GM21367 (cell line): ENCODE data around the gene ANKRD44.
"Not testable (repeated sequence)": the region's sequence is repeated elsewhere in the genome, so short reads cannot be mapped to it uniquely, and the experiment has no call there.

Experiments used
- ATAC-seq: cut with Tn5 transposase; IDR thresholded peaks from one replicate; pipeline ENCODE4 v1.9.1; 2021; ENCODE audit not compliant: unreplicated experiment

The ANKRD44 gene

DNA sequence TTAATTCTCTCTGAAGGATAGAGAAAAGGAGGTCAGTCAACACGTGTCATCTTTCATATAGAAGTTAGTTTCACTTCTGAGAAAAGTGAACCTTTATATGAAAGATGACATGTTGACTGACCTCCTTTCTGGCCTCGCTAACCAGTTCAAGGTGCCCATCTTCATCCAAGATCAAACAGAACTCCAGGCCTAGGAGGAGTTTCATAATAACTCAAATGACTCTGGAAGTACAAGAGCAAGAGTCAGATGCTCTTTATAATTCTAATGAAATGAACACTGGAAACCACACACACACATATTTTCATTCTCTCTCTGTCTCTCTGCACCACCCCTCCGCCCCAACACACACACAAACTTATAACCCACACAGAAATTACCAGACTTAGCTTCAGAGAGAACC is 16.3 kb downstream of the ANKRD44 start:
- peak; percentile 36 for ATAC-seq

DNA sequence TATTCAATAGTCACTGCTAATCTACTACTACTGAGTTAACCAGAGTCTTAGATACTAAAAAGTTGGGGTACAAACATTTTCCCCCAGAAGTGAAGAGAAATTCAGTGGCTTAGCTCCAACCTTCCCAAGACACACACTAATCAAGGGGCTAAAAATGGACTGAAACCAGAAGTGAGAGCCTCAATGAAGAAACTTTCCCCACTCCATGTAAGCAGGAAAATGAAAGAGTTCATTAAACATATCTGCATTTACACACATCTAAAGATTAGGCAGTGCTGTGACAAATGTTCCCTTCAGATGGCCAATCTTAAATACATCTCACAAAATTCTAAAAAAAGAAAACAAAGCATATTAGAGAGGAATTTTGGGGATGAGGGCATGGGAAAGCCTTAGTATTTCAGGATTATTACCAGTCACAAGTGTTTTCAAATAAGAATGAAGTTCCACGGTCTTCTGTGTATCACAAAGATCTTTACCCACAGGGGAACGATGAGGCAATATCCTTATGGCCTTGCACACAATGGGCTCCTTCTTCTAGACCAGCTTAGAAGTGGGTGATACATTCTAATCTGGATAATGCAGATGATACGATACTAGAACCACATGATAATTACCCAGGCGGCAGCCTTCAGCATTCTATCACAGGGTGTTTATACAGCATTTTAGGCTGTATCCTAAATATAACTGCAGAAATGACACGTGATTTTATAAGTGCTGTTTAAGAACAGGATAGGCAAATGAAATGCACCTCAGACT is 17.1 kb downstream of the ANKRD44 start:
- ATAC-seq = peak; percentile 30

DNA sequence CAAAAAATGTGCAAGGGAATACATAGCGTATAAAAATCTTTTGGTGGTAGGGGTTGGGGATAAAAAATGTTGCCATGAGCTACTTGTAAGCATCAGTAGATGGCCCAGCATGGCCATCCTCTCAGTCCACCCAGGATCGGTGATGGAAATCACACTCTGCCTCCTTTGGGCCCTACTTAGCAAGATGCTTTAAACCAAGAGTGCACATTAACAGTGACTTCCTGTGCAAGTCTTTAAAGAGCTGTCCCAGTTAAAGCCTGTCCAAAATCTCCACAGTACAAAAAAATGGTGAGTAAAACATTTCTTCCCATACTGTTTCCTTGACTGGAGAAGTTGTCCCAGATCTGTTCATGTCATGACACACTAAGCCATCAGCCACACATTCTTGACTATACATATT is 18.0 kb downstream of the ANKRD44 start:
- ATAC-seq = no peak

DNA sequence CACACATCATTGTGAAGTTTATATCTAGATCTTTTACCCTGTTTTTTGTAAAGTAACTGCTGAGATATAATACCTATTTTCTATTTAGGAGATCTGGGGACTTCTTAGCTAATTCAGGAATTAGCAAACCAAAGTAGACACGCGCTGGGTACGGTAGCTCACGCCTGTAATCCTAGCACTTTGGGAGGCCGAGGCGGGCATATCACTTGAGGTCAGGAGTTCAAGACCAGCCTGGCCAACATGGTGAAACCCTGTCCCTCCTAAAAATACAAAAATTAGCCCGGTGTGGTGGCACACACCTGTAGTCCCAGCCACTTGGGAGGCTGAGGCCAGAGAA is 23.0 kb downstream of the ANKRD44 start:
- ATAC-seq = not testable (repeated sequence)

DNA sequence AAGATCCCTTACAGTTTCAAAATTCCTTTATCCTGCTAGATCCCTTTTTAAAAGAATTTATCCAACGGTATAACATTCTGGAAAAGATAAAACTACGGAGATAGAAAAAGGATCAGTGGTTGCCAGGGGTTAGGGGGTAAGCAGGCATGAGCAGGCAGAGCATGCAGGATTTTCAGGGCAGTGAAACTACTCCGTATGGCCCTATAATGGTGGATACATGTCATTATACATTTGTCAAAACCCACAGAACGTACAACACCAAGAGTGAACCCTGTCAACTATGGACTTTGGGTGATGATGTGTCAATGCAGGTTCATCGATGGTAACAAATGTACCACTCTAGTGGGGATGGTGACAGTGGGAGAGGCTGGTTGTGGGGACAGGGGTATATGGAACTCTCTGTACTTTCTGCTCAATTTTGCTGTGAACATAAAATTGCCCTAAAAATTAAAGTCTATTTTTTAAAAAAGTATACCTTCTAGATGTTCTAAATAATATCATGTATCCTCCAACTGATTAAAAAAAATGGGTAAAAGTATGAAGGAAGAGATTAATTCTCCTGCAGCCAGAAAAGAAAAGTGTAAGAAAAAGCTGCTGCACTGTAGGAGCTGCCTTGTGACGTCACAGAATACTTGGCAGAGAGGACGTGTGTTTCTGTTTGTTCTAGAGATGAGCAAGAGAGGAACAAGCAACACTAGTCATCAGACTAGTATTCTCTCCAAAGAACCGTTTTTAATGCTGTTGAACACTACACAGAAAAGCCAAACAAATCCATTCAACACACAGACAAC is 23.6 kb downstream of the ANKRD44 start:
- ATAC-seq = peak; percentile 95

DNA sequence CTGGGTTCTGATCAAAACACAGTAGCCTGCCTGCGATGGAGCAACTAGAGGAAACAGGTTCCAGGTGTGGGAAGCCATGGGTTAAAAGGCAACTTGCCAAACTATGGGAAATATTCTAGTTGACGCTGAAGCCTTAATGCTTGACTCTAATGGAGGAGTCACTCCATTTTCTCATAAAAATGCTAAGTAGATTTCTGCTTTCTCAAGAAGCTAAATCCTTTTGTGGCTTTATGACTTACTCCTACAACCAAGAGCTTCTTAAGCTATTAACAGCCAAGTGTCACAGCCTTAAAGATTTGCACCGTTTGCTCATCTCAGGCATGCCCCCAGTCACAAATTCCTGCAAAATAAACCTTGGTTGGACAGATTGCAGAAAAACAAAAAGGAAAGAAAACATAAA is 25.2 kb downstream of the ANKRD44 start:
- ATAC-seq = no peak

DNA sequence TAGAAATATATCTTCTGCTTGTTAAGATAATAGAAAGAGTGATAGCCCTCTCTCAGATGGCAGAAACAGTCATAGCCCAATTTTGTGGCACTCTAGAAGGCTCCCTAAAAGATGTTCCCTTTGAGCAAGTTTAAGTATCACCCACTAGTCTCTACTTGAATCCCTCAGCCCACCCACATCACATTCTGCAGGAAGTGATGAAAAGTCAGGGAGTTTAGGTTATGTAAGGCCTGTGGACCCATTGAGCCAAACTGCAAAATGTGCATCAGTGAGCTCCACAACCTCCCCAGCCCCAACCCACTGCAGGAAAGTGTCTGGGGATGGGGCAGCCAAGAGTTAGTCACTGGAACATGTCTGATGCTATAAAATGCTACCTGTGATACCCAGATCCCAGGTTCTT is 25.6 kb downstream of the ANKRD44 start:
- ATAC-seq = no peak

DNA sequence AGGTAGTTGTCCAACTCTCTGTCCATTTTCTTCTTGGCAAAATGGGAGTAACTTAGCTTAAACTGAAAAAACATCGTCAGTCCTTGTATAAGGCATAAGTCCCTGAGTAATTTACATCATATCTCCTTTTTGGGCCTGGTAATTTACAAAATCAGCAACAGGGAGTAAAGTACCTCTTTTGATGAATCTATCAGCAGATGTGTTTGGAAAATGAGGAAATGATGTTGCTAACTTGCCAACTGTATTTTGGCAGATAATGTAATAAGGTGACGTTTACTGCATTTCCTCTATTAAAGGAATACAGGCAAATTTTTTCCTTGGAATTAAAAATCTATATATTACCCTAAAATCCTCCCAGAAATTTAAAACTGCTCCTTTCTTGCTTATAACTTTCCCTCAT is 29.2 kb downstream of the ANKRD44 start:
- ATAC-seq = no peak

DNA sequence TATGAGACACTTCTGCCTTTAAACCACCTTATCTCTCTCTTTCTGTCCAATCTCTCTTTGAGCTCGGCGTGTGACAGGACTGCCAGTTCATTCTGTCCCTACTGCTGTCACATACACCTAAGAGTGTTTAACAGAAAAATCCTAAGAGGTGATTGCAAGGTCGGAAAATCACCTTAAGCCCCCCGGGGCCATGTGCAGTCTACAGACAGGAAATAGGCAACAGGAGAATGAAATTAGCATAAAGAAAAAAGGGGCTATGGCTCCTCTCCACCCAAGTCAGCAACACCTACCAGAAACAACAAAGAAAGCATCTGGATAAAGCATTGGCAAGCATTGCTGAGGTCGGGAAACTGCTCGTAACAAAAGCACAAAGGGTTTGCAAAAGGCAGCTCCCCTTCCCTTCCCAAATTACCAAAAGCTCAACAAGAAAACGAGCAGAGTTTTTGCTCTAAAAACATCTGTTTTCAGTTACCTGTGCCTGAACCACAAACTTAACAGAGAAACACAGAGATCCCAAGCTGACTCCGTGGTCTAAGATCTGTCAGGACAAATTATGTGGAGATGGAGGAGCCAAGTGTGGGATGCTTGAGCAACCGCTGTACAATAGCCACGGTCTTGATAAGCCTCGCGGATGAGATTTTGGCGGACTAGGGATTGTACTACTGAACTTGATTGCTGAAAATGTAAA is 30.4 kb downstream of the ANKRD44 start:
- ATAC-seq = no peak

DNA sequence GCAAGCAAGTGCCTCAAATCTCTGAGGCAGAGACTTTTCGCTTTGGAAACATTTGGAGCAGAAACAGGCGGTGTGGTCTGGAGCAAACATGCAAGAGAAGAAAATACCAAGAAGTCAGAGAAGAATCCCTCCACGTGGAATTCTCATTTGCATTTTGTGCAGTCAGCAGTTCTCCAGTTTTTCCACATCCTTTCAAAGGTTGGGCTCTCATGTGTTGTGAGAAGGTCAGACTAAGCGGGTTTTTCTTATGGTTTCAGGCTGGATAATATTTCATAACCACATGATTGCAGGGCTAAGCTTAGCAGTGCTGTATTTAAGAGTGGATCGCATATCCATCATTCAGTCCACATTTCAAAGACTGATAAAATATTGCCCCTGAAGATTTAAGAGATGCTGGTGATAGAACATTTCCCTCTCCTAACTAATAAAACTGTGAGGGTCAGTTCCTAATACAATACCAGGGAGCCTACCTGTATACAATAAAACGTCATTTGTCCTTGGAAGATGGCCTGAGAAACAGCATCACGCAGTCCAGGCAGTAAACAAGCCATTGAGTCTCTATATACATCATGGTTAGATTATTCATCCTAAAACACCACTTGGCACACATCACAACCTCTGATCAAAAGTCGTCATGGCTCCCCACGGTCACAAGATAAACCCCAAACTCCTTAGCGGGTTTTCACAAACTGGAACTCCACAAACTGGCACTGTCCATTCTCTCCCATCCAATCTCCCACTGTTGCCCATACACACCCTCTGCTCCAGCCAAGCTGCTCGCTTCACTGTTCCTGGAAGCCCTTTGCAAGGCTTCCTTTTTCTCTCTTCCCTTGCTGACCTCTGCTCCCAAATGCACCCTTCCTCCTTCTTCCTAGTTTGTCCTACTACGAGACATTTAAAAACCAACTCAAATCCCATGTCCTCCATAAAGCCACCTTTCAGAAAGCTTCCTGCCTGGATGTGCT is 31.5 kb downstream of the ANKRD44 start:
- ATAC-seq = no peak

DNA sequence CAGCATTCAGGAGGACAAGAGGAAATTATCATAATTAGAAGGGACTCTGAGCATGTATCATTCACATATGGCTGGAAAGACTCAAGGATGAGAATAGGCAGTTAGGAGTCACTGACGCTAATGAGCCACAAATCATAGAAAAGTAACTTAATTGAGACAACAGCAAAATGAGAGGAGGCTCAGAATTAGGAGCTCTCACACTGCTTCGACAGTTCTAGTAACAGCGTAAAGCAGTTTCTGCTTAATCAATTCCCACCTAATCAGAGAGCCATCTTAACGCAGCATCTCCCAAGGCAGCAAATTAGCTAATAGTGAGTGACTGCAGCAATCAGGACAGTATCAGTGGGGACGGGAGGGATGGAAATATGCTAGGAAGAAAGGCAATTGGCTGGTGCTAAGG is 32.8 kb downstream of the ANKRD44 start:
- ATAC-seq = no peak

DNA sequence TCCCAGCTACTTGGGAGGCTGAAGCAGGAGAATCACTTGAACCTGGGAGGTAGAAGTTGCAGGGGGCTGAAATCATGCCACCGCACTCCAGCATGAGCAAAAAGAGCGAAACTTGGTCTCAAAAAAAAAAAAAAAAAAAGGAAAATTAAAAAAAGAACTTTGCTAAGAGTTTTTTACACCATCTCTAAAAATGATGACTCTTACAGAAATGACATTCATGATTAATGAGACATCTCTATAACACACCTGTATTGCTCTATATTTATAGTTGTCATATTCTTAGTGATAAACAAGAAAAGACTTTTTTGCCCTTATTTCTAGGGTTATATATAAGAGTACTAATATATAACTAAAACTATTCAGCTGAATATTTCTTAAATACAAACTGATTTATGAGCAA is 34.4 kb downstream of the ANKRD44 start:
- ATAC-seq = no peak

DNA sequence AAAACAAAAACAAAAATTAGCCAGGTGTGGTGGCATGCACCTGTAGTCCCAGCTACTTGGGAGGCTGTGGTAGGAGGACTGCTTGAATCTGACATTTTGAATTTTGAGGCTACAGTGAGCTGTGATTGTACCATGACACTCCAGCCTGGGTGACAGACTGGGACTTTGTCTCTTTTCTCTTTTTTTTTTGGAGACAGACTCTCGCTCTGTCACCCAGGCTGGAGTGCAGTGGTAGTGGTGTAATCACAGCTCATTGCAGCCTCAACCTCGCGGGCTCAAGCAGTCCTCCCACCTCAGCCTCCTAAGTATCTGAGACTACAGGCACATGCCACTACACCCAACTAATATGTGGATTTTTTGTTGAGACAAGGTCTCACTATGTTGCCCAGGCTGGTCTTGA is 35.6 kb downstream of the ANKRD44 start:
- ATAC-seq = no peak

DNA sequence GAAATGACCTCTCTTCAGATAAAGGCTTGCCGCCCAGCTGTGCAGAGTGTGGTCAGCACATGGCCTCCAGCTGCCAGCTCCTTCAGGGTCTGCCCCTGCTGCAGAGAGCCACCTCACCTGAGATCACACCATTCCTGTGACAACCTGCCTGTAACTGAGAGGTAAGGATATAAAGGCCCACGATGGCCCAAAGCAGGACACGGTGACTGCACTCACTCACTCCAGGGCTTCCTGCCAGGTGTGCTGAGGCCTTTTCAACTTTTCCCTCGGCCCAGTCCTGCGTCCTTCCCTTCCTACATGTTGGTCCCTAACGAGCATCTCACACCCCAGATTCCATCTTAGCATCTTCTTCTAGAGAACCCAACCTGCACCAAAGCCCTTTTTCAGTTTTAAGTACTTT is 36.2 kb downstream of the ANKRD44 start:
- no peak for ATAC-seq

DNA sequence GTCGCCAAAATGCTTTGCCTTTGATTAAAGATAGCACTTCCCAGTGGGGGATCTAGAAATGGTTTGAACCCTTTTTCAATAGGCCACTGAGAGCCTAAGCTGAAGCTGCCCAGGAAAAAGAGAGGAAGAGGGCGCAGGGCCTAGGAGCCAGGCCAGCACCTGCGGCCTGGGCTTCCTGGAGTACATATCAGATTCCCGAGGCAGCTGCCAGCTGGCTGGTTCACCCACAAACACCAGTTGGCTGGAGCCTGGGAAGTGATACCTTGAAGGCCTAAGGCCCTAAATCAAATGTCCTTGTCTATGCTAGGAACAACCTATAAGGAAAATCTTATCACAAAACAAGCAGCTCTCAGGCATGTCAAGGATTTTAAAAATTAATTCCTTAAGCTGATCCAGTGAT is 37.1 kb downstream of the ANKRD44 start:
- no peak for ATAC-seq

DNA sequence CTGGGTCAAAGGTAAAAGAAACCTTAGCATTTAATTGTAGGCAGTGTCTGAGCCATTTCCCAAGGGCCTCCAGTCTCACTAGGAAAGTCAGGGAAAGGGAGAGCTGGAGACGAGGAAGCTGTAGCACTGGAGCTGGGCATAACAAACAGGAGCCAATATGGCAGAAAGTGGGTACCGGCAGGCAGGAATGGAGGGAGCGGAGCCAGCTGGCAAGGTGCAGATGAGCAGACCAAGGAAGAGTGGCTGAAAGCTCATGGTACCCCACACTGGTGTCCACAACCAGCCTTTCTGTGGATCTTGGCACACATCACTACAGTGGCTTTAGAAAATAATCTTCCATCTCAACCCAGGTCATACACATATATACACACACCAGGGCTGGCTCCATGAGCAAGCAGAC is 40.0 kb downstream of the ANKRD44 start:
- no peak for ATAC-seq

DNA sequence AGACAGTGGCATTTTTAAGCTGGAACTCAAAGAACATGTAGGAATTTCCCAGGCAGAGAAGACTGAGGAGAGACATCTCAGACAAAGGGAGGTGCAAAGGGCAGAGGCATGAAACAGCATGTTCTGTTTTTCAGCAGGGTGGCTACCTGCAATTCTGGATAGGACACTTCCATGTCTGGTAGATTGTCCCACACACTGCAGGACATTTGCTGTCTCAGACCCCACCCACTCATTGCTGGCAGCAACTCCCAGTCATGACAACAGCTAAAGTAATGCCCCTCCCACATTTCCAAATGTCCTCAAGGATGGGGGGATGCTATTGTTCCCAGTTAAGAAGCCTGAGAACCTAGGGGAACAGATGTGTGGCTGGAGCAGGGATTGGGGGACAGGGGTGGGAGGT is 40.8 kb downstream of the ANKRD44 start:
- no peak for ATAC-seq

DNA sequence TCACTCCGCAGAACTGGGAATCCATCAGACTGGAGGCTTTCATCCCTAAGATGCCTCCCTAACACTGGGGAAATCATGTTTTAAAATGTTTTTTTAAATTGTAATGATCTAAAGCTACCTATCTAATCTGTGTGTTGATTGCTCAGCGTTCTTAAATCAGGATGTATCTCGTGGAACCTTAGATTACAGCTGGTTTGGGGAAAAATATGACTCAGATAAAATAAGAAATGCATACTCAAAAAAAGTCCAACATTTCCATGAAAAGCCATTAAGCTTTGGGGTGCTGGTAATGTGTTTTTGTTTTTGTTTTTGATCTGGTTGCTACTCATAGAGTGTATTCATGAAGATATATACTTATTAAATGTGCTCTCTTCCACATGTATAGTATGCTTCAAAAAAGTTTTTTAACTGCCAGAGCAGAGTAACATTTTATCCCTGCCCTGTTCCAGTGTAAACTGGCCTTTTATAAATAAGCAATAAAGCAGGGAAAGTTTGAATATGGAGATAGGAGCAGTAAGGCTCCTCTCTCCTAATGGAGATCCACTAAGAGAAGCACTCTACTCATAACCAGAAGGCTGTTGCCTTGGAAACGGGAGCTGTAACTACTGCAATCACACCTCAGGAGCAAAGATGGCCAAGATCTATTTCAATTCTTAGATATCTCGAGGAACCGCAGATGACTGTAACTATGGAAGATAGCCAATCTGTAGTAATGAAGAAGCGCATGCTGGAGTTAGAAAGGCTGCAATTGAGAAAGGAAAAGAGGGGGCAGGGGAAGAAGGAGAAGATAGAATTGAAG is 41.6 kb downstream of the ANKRD44 start:
- no peak for ATAC-seq

DNA sequence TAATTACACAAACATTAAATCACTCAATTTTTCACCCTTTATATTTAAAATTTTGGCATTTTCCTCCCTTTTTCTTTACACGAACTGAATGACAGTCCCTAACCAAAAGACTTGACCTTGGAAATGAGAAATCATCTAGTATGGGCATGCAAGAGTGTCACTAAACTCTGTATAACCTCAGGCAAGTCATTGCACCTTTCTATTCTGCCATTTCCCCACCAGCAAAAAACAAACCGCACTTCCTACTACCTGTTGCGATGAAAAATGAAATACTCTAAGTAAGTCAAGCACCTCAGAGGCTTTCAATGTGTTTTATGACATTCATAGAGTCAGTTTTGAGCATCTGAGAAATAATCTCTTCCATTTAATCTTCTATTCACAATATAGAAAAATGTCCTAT is 44.1 kb downstream of the ANKRD44 start:
- ATAC-seq = no peak

DNA sequence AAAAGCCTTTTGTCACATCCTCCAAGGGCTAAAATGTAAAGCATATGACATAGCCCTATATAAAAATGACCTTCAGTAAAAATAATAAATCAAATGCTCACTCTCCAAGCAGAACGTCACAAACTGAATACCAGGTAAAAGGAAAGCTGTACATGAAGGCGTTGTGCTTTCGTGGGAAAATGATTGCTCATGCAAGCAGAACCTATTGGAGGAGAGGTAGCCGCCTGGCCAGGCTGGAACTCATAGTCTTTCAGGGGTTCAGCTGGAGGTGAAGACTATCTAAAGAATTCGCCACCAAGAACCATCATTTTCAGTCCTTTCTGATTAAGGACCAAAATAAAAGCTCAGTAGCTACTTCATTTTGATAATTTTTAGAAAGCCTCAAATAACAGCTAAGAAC is 44.7 kb downstream of the ANKRD44 start:
- no peak for ATAC-seq
